AG04450 (cell line): ENCODE measurements around the gene PGA3. TPM values are rescaled to one million over a fixed set of nuclear protein-coding genes. Genes with fewer than 3 reads are reported as not detected.
"Not testable (repeated sequence)": the region's sequence is repeated elsewhere in the genome, so short reads cannot be mapped to it uniquely, and the experiment has no call there.

Source experiments
- CTCF ChIA-PET: fragments of 300-600, 350-600 bp; formaldehyde crosslinking; extraction: SDS; loops from one replicate; lab custom pipeline; 2022; ENCODE audit warnings: antibody characterized with exemption, inconsistent platforms; lab: Charles Lee
- POLR2A ChIA-PET: fragments of 350-600 bp; formaldehyde crosslinking; extraction: SDS; loops from one replicate; lab custom pipeline; 2021; ENCODE audit warnings: antibody characterized with exemption, inconsistent platforms; lab: Yijun Ruan, JAX
- DNase-seq: peaks from one replicate; pipeline ENCODE4 v3.0.0-alpha.2; 2011; ENCODE audit warnings: low read depth, low spot score
- H3K27ac ChIP-seq: one replicate; pipeline ENCODE4 v1.5.1; 2012; ENCODE audit warnings: low read depth, low read length, control low read depth
- H3K27me3 ChIP-seq: one replicate; pipeline ENCODE4 v1.6.0; 2012; ENCODE audit warnings: low read length; ENCODE audit not compliant: control insufficient read depth, insufficient read depth
- H3K4me3 ChIP-seq: 2 replicates; pipeline ENCODE4 v1.5.1; 2011; ENCODE audit warnings: mild to moderate bottlenecking, low read depth, low read length, control low read depth
- H3K9me3 ChIP-seq: 2 replicates; pipeline ENCODE4 v1.5.1; 2012; ENCODE audit warnings: low read length; ENCODE audit not compliant: control insufficient read depth, insufficient read depth
- polyA plus RNA-seq: library from polyadenylated mRNA; depleted of rRNA; stranded (reverse); fragments of >200 nt; gene quantifications from 2 replicates; pipeline ENCODE4 v1.2.3, GENCODE V29; 2011
- TF ChIP-seq, protein P1 (sequence below): IDR thresholded peaks from 2 replicates; pipeline ENCODE4 v1.5.1; 2011; ENCODE audit warnings: low read depth, low read length, control low read depth, inconsistent platforms

The PGA3 gene
- polyA plus RNA-seq, 1 experiment = 1.8 TPM

DNA sequence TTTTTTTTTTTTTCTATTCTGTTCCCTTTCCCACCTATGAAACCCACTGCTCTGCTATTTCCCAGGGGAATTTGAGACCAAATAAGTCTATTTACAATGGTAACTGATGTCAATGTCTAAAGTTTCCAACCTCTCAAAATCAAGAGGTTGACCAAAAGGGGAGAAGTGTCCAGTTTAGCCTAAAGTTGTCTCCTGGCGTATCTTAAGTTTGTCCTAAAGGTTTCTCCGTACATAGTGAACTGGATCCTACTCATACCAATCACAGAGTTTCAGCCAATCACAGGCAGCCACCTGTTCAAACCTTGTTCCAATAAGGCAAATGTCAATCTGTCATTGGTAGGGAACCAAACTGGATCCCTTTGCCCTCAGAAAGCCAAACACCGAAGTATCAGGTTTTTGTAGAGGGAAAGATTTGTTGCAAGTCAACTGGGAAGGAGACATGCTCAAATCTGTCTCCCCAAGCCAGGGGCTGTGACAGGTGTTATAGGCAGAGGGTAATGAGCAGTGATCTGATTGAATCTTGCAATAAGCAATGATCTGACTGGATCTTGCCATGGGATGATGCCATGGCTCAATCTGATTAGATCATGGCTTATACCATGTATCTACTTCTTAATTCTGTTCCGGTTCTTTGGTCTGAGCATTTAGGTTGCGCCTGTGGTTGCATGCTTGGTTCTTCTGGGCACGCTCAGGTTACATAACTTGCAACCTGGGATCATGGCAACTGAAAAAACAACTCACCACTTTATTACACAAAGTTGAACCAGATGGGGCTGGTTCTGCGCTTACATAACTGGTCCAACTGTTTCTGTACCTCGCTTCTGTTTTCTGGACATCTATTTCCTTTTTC, 41.0 kb upstream of the PGA3 start:
- Histone ChIP-seq H3K9me3 (no peaks in the 10 kb centered on the region), H3K27me3 (no peaks in the 10 kb centered on the region), H3K4me3 (peak overlapping the region; percentile 79), H3K27ac (no peak overlapping the region)
- ChIA-PET CTCF (interaction anchor here (1.1 to 1.6 kb wide), 2 partner anchors 13 to 29 kb away, joined by 3 read pairs; no protein-coding TSS in a partner anchor), POLR2A (interaction anchor here (0.6 to 1.0 kb wide), 3 partner anchors 20 to 230 kb away, joined by 3 to 5 read pairs (median 4); no protein-coding TSS in a partner anchor)
- no peak for DNase-seq
- TF ChIP-seq, protein P1, sequence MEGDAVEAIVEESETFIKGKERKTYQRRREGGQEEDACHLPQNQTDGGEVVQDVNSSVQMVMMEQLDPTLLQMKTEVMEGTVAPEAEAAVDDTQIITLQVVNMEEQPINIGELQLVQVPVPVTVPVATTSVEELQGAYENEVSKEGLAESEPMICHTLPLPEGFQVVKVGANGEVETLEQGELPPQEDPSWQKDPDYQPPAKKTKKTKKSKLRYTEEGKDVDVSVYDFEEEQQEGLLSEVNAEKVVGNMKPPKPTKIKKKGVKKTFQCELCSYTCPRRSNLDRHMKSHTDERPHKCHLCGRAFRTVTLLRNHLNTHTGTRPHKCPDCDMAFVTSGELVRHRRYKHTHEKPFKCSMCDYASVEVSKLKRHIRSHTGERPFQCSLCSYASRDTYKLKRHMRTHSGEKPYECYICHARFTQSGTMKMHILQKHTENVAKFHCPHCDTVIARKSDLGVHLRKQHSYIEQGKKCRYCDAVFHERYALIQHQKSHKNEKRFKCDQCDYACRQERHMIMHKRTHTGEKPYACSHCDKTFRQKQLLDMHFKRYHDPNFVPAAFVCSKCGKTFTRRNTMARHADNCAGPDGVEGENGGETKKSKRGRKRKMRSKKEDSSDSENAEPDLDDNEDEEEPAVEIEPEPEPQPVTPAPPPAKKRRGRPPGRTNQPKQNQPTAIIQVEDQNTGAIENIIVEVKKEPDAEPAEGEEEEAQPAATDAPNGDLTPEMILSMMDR = no peak

DNA sequence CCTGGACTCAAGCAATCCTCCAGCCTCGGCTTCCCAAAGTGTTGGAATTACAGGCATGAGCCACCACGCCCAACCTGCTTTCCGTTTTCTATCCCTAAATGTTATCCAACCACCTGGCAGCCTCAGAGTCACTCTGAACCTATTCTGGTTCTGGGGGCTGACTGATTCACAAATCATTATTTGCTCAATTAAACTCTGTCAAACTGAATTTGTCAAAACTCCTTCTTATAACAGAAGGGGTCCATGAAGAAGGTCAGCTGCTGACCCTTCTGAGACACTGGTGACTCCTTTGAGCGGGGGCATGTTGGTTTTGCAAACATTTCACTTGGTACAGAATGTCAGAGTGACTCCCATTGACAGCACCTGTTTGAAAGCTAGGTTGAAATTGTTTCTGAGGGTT, 40.3 kb upstream of the PGA3 start:
- no peaks in the 10 kb centered on the region for H3K9me3 ChIP-seq
- DNase-seq = no peak
- ChIA-PET CTCF (interaction anchor here (0.5 to 0.6 kb wide), 2 partner anchors 14 to 89 kb away, joined by 3 read pairs; no protein-coding TSS in a partner anchor), POLR2A (no interaction called here)
- H3K4me3 ChIP-seq = no peak overlapping the region
- TF ChIP-seq, protein P1 = no peak
- H3K27me3 ChIP-seq = no peaks in the 10 kb centered on the region
- no peak overlapping the region for H3K27ac ChIP-seq

DNA sequence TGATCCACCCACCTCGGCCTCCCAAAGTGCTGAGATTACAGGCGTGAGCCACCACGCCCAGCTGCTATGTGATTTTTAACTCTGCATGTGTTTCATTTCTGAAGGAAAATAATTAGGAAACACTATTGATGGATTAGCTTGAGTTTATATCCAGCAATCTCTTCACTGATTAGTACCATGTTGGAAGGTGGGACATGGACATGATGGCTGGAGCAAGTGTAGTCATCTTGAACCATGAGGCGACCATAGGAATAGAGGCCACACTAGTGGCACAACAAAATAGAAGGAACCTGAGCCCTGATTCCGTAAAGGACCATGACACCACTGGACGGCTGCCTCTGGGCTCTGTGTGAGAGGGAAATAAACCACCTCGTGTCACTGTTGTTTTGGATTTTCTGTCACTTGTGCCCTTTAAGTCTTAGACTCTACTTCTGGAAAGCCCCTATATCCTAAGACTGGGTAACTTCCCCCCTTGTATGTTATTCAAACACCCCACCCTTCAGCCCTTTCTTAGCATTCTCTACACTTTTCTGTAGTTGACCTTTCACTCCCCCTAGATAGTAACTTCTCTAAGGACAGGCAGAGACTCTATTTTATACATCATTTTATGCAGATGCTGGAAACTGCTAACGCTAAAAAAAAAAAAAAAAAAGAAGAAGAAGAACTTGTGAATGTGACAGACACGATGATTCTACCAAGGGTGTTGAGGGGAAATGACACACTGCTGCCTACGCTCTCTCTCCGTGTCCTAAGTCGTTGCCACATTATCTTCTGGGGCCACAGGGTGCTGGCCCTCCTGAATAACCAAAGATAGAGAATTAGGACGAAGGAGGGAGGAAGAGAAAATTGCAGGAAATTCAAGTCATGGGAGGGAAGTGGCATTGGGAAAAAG, 39.4 kb upstream of the PGA3 start:
- CTCF ChIA-PET = interaction anchor here (0.5 to 0.6 kb wide), 2 partner anchors 13 to 88 kb away, joined by 3 read pairs; no protein-coding TSS in a partner anchor

DNA sequence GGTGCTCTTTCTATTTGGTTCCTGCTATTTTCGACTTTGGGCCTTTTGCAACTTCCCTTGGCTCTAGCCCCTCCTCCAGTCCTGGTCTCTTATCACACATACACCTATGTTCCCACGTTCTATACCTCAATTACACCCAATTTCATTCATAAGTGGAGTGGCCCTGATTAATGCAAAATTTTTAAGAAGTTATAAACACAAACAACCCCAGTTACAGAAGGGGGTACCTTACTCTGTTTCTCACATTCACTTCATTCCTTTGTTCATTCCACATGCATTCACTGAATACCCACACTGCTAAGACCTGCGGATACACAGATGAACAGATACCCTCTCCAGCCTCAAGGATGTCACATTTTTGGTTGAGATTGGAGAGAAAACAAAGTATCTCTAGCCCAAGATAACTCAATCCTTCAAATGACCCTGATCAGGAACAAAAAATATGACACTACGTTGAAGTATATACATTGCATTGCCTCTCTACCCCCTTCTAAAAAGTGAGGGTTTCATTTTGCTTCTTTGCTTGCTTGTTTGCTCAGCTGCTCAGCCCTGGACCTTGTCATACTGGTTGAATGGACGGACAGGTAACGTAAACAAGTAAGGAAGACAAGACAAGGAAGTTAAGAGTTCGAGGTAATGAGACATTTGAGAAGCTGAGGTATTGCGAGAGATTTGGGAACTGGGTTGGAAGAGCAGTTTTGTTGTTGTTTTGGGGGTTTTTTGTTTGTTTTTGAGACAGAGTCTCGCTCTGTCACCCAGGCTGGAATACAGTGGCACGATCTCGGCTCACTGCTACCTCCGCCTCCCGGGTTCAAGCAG, 38.5 kb upstream of the PGA3 start:
- no peak for DNase-seq
- POLR2A ChIA-PET = no interaction called here
- CTCF ChIA-PET = no interaction called here
- TF ChIP-seq, protein P1 = no peak
- no peaks in the 10 kb centered on the region for H3K9me3 ChIP-seq
- no peak overlapping the region for H3K4me3 ChIP-seq
- peaks cover 4% of the 10 kb centered on the region for H3K27me3 ChIP-seq
- no peak overlapping the region for H3K27ac ChIP-seq

More for the DNA sequence above, 39.4 kb upstream of the PGA3 start:
- Histone ChIP-seq H3K4me3 (no peak overlapping the region), H3K9me3 (no peaks in the 10 kb centered on the region), H3K27me3 (no peaks in the 10 kb centered on the region), H3K27ac (no peak overlapping the region)
- TF ChIP-seq, protein P1 = no peak
- DNase-seq = no peak
- POLR2A ChIA-PET = no interaction called here

DNA sequence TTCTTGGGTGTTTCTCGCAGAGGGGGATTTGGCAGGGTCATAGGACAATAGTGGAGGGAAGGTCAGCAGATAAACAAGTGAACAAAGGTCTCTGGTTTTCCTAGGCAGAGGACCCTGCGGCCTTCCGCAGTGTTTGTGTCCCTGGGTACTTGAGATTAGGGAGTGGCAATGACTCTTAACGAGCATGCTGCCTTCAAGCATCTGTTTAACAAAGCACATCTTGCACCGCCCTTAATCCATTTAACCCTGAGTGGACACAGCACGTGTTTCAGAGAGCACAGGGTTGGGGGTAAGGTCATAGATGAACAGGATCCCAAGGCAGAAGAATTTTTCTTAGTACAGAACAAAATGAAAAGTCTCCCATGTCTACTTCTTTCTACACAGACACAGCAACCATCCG, 37.5 kb upstream of the PGA3 start:
- peaks cover 13% of the 10 kb centered on the region for H3K27me3 ChIP-seq
- DNase-seq, POLR2A ChIA-PET, H3K9me3 ChIP-seq, H3K4me3 ChIP-seq, H3K27ac ChIP-seq, CTCF ChIA-PET: not testable (repeated sequence)

DNA sequence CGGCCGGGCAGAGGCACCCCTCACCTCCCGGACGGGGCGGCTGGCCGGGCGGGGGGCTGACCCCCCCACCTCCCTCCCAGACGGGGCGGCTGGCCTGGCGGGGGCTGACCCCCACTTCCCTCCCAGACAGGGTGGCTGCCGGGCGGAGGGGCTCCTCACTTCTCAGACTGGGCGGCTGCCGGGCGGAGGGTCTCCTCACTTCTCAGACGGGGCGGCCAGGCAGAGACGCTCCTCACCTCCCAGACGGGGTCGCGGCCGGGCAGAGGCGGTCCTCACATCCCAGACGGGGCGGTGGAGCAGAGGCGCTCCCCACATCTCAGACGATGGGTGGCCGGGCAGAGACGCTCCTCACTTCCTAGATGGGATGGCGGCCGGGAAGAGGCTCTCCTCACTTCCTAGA, 37.0 kb upstream of the PGA3 start:
- DNase-seq, H3K4me3 ChIP-seq, POLR2A ChIA-PET, CTCF ChIA-PET, H3K9me3 ChIP-seq, H3K27ac ChIP-seq: not testable (repeated sequence)
- H3K27me3 ChIP-seq = peaks cover 13% of the 10 kb centered on the region
